Stimulated activated CD4-positive, alpha-beta T cell treated with anti-CD3 and anti-CD28 coated beads, Interleukin-1b, Interleukin-23, amount 100 ng/mL, for 48 hours (primary cell): ENCODE results near the gene EVX1.

Experiments used
- DNase-seq: peaks from one replicate; pipeline ENCODE4 v3.0.0-alpha.2; 2020

The EVX1 gene

GRCh38 chr7:27242555-27243339, at the start of gene EVX1:
Gene EVX1 (plus strand): TSS chr7:27242802. CDS start chr7:27243031, 229 bp downstream.
- DNase-seq, result peak; percentile 67

- no peak for DNase-seq
Measured at GRCh38 chr7:27193335-27194001, 49.1 kb upstream of the EVX1 start.

- DNase-seq, result no peak
Measured at GRCh38 chr7:27194002-27194352, 48.6 kb upstream of the EVX1 start.

- no peak for DNase-seq
Measured at GRCh38 chr7:27194686-27195379, 47.8 kb upstream of the EVX1 start.

- DNase-seq, result peak; percentile 83
Measured at GRCh38 chr7:27196287-27196767, 46.3 kb upstream of the EVX1 start.

GRCh38 chr7:27197137-27198042, 45.2 kb upstream of the EVX1 start:
- DNase-seq, result no peak

GRCh38 chr7:27198138-27198841, 44.3 kb upstream of the EVX1 start:
- no peak for DNase-seq

GRCh38 chr7:27198871-27199801, 43.5 kb upstream of the EVX1 start:
- DNase-seq, result no peak

GRCh38 chr7:27199849-27200760, 42.5 kb upstream of the EVX1 start, which contains the start of gene HOXA13:
Gene HOXA13 (minus strand): TSS chr7:27200091. CDS start chr7:27200077, 14 bp downstream.
- DNase-seq, result no peak

GRCh38 chr7:27200761-27201579, 41.6 kb upstream of the EVX1 start:
- DNase-seq, result no peak

GRCh38 chr7:27201580-27202017, 41.0 kb upstream of the EVX1 start:
- DNase-seq, result no peak

- DNase-seq, result no peak
Measured at GRCh38 chr7:27202018-27202861, 40.4 kb upstream of the EVX1 start.

GRCh38 chr7:27202862-27203134, 39.8 kb upstream of the EVX1 start:
- no peak for DNase-seq

GRCh38 chr7:27203365-27203953, 39.1 kb upstream of the EVX1 start:
- DNase-seq, result no peak

- DNase-seq, result no peak
Measured at GRCh38 chr7:27203964-27204594, 38.5 kb upstream of the EVX1 start.

GRCh38 chr7:27204851-27205322, 37.7 kb upstream of the EVX1 start:
- DNase-seq, result no peak
